Testis (tissue), 2 donors: Measurements from ENCODE around the gene GATAD2A.

Experiments used
- POLR2A ChIP-seq: fragments of 450-650 bp; IDR thresholded peaks from one replicate; pipeline ENCODE4 v1.6.1; 2017; ENCODE audit warnings: antibody characterized with exemption, mild to moderate bottlenecking, moderate library complexity
- TF ChIP-seq, protein P1 (sequence below), 3 experiments: fragments of 450-650 bp in 2 of 3; fragments of 200-600 bp in 1 of 3; sonication (generic) in 1 of 3; IDR thresholded peaks; one replicate each; pipeline ENCODE4 v1.5.1; 2016 to 2019; ENCODE audit warnings: antibody characterized with exemption in 3 of 3, mild to moderate bottlenecking in 2 of 3, moderate library complexity in 1 of 3

DNA sequence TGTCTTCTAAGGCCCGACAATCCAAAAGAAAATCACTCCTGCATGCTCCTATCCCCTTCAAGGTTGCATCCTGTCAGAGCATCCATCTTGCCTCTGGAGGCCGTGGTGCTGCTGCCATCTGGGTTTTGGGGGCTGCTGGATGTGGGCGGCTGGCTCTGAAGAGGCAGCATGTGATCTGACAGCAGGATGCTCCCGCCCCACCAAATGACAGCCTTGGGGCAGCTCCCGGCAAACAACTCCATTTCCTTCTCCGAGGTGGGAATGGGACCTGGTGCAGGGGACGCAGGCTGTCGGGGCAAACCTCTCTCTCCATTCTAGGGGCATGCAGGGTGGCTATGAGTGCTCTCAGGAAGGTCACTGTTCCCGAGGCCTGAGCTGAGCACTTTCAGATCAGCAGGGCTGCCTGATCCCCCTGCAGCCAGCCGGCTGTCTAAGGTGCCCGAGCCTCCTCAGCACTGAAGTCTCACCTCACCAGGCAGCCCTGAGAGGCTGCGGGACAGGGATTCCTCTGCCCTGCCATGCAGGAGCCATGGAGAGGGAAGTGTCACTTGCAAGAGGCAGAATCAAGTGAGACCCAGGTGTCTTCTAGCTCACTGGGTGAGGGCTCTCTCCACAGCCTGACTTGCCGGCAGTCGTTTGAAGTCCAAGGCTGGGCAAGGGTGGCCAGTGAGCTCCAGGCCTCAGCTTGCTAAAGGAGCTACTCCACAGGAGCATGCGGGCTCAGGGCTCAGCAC is 81.0 kb downstream of the GATAD2A start:
- no peak for TF ChIP-seq POLR2A
- TF ChIP-seq, protein P1, sequence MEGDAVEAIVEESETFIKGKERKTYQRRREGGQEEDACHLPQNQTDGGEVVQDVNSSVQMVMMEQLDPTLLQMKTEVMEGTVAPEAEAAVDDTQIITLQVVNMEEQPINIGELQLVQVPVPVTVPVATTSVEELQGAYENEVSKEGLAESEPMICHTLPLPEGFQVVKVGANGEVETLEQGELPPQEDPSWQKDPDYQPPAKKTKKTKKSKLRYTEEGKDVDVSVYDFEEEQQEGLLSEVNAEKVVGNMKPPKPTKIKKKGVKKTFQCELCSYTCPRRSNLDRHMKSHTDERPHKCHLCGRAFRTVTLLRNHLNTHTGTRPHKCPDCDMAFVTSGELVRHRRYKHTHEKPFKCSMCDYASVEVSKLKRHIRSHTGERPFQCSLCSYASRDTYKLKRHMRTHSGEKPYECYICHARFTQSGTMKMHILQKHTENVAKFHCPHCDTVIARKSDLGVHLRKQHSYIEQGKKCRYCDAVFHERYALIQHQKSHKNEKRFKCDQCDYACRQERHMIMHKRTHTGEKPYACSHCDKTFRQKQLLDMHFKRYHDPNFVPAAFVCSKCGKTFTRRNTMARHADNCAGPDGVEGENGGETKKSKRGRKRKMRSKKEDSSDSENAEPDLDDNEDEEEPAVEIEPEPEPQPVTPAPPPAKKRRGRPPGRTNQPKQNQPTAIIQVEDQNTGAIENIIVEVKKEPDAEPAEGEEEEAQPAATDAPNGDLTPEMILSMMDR (IDR thresholded peaks at IDR 0.05): no peak
